HepG2 (cell line): ENCODE results near the gene RHBDD3. TPM values are rescaled to one million over a fixed set of nuclear protein-coding genes. Genes with fewer than 3 reads are reported as not detected.

ENCODE experiments used
- ARID2 ChIP-seq: sonication (generic); formaldehyde crosslinking; IDR thresholded peaks from 2 replicates; pipeline ENCODE4 v1.8.1; 2022; ENCODE audit warnings: mild to moderate bottlenecking, missing genetic modification reagents, borderline replicate concordance
- ARNTL ChIP-seq: sonication (generic); formaldehyde crosslinking; IDR thresholded peaks from 2 replicates; pipeline ENCODE4 v1.4.0; 2020; ENCODE audit warnings: mild to moderate bottlenecking, missing genetic modification reagents
- CCAR2 ChIP-seq: fragments of 200-400 bp; formaldehyde crosslinking; optimal IDR thresholded peaks from 2 replicates; pipeline ENCODE3; 2018; ENCODE audit warnings: low read depth, mild to moderate bottlenecking, low read length, moderate library complexity
- FOSL2 ChIP-seq: sonication (generic); formaldehyde crosslinking; IDR thresholded peaks from 2 replicates; pipeline ENCODE4 v1.4.0; 2020; ENCODE audit warnings: missing genetic modification reagents
- HCFC1 ChIP-seq: fragments of 150-350 bp; IDR thresholded peaks from 2 replicates; pipeline ENCODE4 v1.6.1; 2014; ENCODE audit warnings: low read depth, low read length
- HDAC2 ChIP-seq: sonication (generic); formaldehyde crosslinking; IDR thresholded peaks from 2 replicates; pipeline ENCODE4 v1.4.0; 2020; ENCODE audit warnings: missing genetic modification reagents
- HNRNPL ChIP-seq: fragments of 200-400 bp; formaldehyde crosslinking; IDR thresholded peaks from 2 replicates; pipeline ENCODE4 v1.6.1; 2017; ENCODE audit warnings: mild to moderate bottlenecking, low read depth, low read length
- IRF1 ChIP-seq: sonication (generic); formaldehyde crosslinking; IDR thresholded peaks from 2 replicates; pipeline ENCODE4 v1.4.0; 2020; ENCODE audit warnings: low read depth, mild to moderate bottlenecking, missing genetic modification reagents
- KDM2A ChIP-seq: sonication (generic); formaldehyde crosslinking; IDR thresholded peaks from 2 replicates; pipeline ENCODE4 v1.4.0; 2020; ENCODE audit warnings: low read depth, missing genetic modification reagents, borderline replicate concordance
- KDM5B ChIP-seq: sonication (generic); formaldehyde crosslinking; IDR thresholded peaks from 2 replicates; pipeline ENCODE4 v1.4.0; 2020; ENCODE audit warnings: missing genetic modification reagents, mild to moderate bottlenecking, borderline replicate concordance
- KLF13 ChIP-seq: sonication (generic); formaldehyde crosslinking; IDR thresholded peaks from 2 replicates; pipeline ENCODE4 v1.4.0; 2020; ENCODE audit warnings: mild to moderate bottlenecking, missing genetic modification reagents
- NKX3-1 ChIP-seq: sonication (generic); formaldehyde crosslinking; IDR thresholded peaks from 2 replicates; pipeline ENCODE4 v1.5.0; 2020; ENCODE audit warnings: missing genetic modification reagents
- POLR2A ChIP-seq, 2 experiments: IDR thresholded peaks; 2 replicates each; pipeline ENCODE4 v1.6.1; 2011; ENCODE audit warnings: low read depth in 2 of 2, low read length in 2 of 2, mild to moderate bottlenecking in 1 of 2, moderate library complexity in 1 of 2; ENCODE audit not compliant: insufficient read depth in 1 of 2
- RCOR2 ChIP-seq: IDR thresholded peaks from 2 replicates; pipeline ENCODE4 v1.6.1; 2016; ENCODE audit warnings: missing biosample characterization, missing genetic modification reagents
- REL ChIP-seq: sonication (generic); formaldehyde crosslinking; conservative IDR thresholded peaks from 2 replicates; pipeline ENCODE4 v1.8.0; 2022; ENCODE audit warnings: mild to moderate bottlenecking, missing genetic modification reagents, moderate library complexity
- SMYD3 ChIP-seq: sonication (generic); formaldehyde crosslinking; IDR thresholded peaks from 2 replicates; pipeline ENCODE4 v1.8.1; 2023; ENCODE audit warnings: mild to moderate bottlenecking, missing genetic modification reagents
- SYNCRIP ChIP-seq: fragments of 200-400 bp; formaldehyde crosslinking; IDR thresholded peaks from 2 replicates; pipeline ENCODE4 v1.6.1; 2018; ENCODE audit warnings: mild to moderate bottlenecking, low read depth, low read length; ENCODE audit not compliant: insufficient read depth
- ZMYM3 ChIP-seq: sonication (generic); formaldehyde crosslinking; IDR thresholded peaks from 2 replicates; pipeline ENCODE4 v1.5.1; 2020; ENCODE audit warnings: mild to moderate bottlenecking, missing genetic modification reagents
- ZNF274 ChIP-seq: sonication (generic); formaldehyde crosslinking; IDR thresholded peaks from 2 replicates; pipeline ENCODE4 v1.5.1; 2020; ENCODE audit warnings: mild to moderate bottlenecking, missing genetic modification reagents
- ZNF275 ChIP-seq: sonication (generic); formaldehyde crosslinking; IDR thresholded peaks from 2 replicates; pipeline ENCODE4 v1.8.0; 2022; ENCODE audit warnings: missing genetic modification reagents, mild to moderate bottlenecking, inconsistent platforms, borderline replicate concordance
- ZNF354B ChIP-seq: sonication (generic); formaldehyde crosslinking; IDR thresholded peaks from 2 replicates; pipeline ENCODE4 v1.8.0; 2022; ENCODE audit warnings: mild to moderate bottlenecking, missing genetic modification reagents
- ZSCAN22 ChIP-seq: sonication (generic); formaldehyde crosslinking; IDR thresholded peaks from 2 replicates; pipeline ENCODE4 v1.4.0; 2020; ENCODE audit warnings: mild to moderate bottlenecking, missing genetic modification reagents
- polyA plus RNA-seq, 8 experiments: library from polyadenylated mRNA; depleted of rRNA in 3 of 8; stranded (reverse) in 7 of 8; unstranded in 1 of 8; fragments of >200 nt; fragmentation: Illumina TruSeq in 4 of 8; extraction: Trizol in 4 of 8; gene quantifications; 2 replicates each; pipeline versions ENCODE4 v1.2.1 to v1.2.3, GENCODE V29; 2011 to 2016; ENCODE audit warnings: low read depth in 4 of 8, missing spikeins in 1 of 8, mixed read lengths in 1 of 8; ENCODE audit not compliant: insufficient read depth in 1 of 8
- total RNA-seq, 5 experiments: library from RNA; depleted of rRNA; stranded (reverse); fragments of >200 nt; fragmentation: Illumina TruSeq; extraction: Trizol; gene quantifications; 2 replicates each; pipeline ENCODE4 v1.2.3, GENCODE V29; 2016; ENCODE audit warnings: low read depth in 1 of 5

The RHBDD3 gene
- total and polyA plus RNA-seq, 2 of the 13 experiments (the other 11 are each of a cell fraction or from before 2014, with no cell fraction given) = 12.1 to 26.7 TPM

GRCh38 chr22:29267858-29268510, at the start of gene RHBDD3, which contains the start of gene EWSR1 (continued):
- TF ChIP-seq FOSL2 = peak; percentile 72
- peak; percentile 39 for TF ChIP-seq CCAR2
- peak; percentile 89; the same call in 1 of the 2 replicates for TF ChIP-seq ARID2 (CRISPR knock-in tag)
- peak; percentile 66; the same call in 1 of the 2 replicates for TF ChIP-seq KDM5B (CRISPR knock-in tag)
- peak; percentile 45; the same call in 1 of the 2 replicates for TF ChIP-seq ARNTL (CRISPR knock-in tag)
- TF ChIP-seq KDM2A (CRISPR knock-in tag) = peak; percentile 92
- TF ChIP-seq REL (CRISPR knock-in tag) = 0 out of 2 replicates have a peak, but pooled peaks have one; percentile 63
- TF ChIP-seq ZNF274 (CRISPR knock-in tag) = peak; percentile 14; the same call in 1 of the 2 replicates
- TF ChIP-seq SYNCRIP = no peak
- peak; percentile 69 for TF ChIP-seq ZMYM3 (CRISPR knock-in tag)
- TF ChIP-seq HDAC2 = peak; percentile 22; the same call in 1 of the 2 replicates
- TF ChIP-seq ZSCAN22 (CRISPR knock-in tag) = peak; percentile 48; the same call in 1 of the 2 replicates
- TF ChIP-seq NKX3-1 = 0 out of 2 replicates have a peak, but pooled peaks have one; percentile 19
- TF ChIP-seq POLR2A (IDR thresholded peaks at IDR 0.05; ENCODE audit: insufficient read depth in 1 of 2, low read depth in 2 of 2, low read length in 2 of 2) = peak; percentile 84 to 88
- 0 out of 2 replicates have a peak, but pooled peaks have one; percentile 77 for TF ChIP-seq ZNF354B (CRISPR knock-in tag)
- peak; percentile 81; the same call in 1 of the 2 replicates for TF ChIP-seq ZNF275 (CRISPR knock-in tag)
- TF ChIP-seq HNRNPL = 0 out of 2 replicates have a peak, but pooled peaks have one; percentile 14
- TF ChIP-seq HCFC1 = no peak; the same call in 1 of the 2 replicates
- no peak for TF ChIP-seq IRF1 (CRISPR knock-in tag)
- peak; percentile 77; the same call in 1 of the 2 replicates for TF ChIP-seq SMYD3 (CRISPR knock-in tag)
- no peak for TF ChIP-seq KLF13 (CRISPR knock-in tag)
- no peak for TF ChIP-seq RCOR2 (CRISPR knock-in tag)
